Peyer's patch (tissue), 4 donors: ENCODE results near the gene RFX6. TPM values are rescaled to one million over a fixed set of nuclear protein-coding genes. Genes with fewer than 3 reads are reported as not detected.

Experiments used
- DNase-seq, 3 donors: peaks; one replicate each; pipeline ENCODE4 v3.0.0-alpha.2; 2017 to 2019
- H3K27ac ChIP-seq, 4 donors: fragments of 200-600 bp; sonication (generic); one replicate each; pipeline ENCODE4 v1.5.1; 2016 to 2019
- H3K27me3 ChIP-seq, 2 donors: fragments of 200-600 bp; sonication (generic); one replicate each; pipeline ENCODE4 v1.5.1; 2019
- H3K36me3 ChIP-seq, 3 donors: fragments of 200-600 bp; sonication (generic); one replicate each; pipeline ENCODE4 v1.5.1; 2016 to 2019
- H3K4me1 ChIP-seq, 4 donors: fragments of 200-600 bp; sonication (generic); one replicate each; pipeline ENCODE4 v1.5.1; 2016 to 2019
- H3K4me3 ChIP-seq, 4 donors: fragments of 200-600 bp; sonication (generic); 1 replicate in 3 of 4; 2 replicates in 1 of 4; pipeline ENCODE4 v1.5.1; 2016 to 2019; ENCODE audit warnings: mild to moderate bottlenecking in 1 of 4
- H3K9me3 ChIP-seq, 4 donors: fragments of 200-600 bp; sonication (generic); one replicate each; pipeline ENCODE4 v1.5.1; 2016 to 2019; ENCODE audit warnings: mild to moderate bottlenecking in 1 of 4
- CTCF ChIP-seq, 6 experiments: fragments of 450-650 bp in 4 of 6; fragments of 200-600 bp in 2 of 6; sonication (generic) in 1 of 6; IDR thresholded peaks; one replicate each; pipeline ENCODE4 v1.5.1; 2017 to 2019; ENCODE audit warnings: antibody characterized with exemption in 6 of 6, mild to moderate bottlenecking in 3 of 6, moderate library complexity in 1 of 6
- POLR2A ChIP-seq, 2 donors: fragments of 450-650 bp; IDR thresholded peaks; one replicate each; pipeline ENCODE4 v1.5.1; 2017; ENCODE audit warnings: antibody characterized with exemption in 2 of 2, mild to moderate bottlenecking in 2 of 2, moderate library complexity in 2 of 2
- total RNA-seq, 4 donors: library from RNA; depleted of rRNA; stranded (reverse); fragments of >200 nt; gene quantifications; one replicate each; pipeline ENCODE4 v1.1.0, GENCODE V29; 2016

The RFX6 gene
- total RNA-seq, 4 donors from 2014 or later: 0.83 to 4.4 (median 1.9) TPM

GRCh38 chr6:116922853-116923548 lies 46.0 kb downstream of the RFX6 start:
- Histone ChIP-seq H3K27me3 (no peaks in the 10 kb centered on the region), H3K27ac (no peak overlapping the region), H3K4me3 (no peak overlapping the region), H3K4me1 (no peaks in the 10 kb centered on the region), H3K36me3 (no peaks in the 10 kb centered on the region), H3K9me3 (no peaks in the 10 kb centered on the region)
- TF ChIP-seq POLR2A (IDR thresholded peaks at IDR 0.05) (no peak), CTCF (IDR thresholded peaks at IDR 0.05) (no peak)
- no peak for DNase-seq

- H3K27ac ChIP-seq: no peak overlapping the region
- H3K4me1 ChIP-seq: no peaks in the 10 kb centered on the region
- H3K9me3 ChIP-seq: no peaks in the 10 kb centered on the region
- no peak for TF ChIP-seq POLR2A (IDR thresholded peaks at IDR 0.05)
- no peak for DNase-seq
- no peak overlapping the region for H3K4me3 ChIP-seq
- H3K27me3 ChIP-seq: no peaks in the 10 kb centered on the region
- no peaks in the 10 kb centered on the region for H3K36me3 ChIP-seq
Observed at GRCh38 chr6:116924245-116924644, 47.2 kb downstream of the RFX6 start.

- no peak for TF ChIP-seq POLR2A (IDR thresholded peaks at IDR 0.05)
- TF ChIP-seq CTCF (IDR thresholded peaks at IDR 0.05): no peak
- no peak overlapping the region for H3K27ac ChIP-seq
- DNase-seq: no peak
- H3K36me3 ChIP-seq: no peaks in the 10 kb centered on the region
- H3K27me3 ChIP-seq: no peaks in the 10 kb centered on the region
- no peaks in the 10 kb centered on the region for H3K4me1 ChIP-seq
- no peak overlapping the region for H3K4me3 ChIP-seq
- no peaks in the 10 kb centered on the region for H3K9me3 ChIP-seq
Observed at GRCh38 chr6:116925088-116925794, 48.2 kb downstream of the RFX6 start.

GRCh38 chr6:116928677-116929076 lies 51.6 kb downstream of the RFX6 start:
- Histone ChIP-seq H3K36me3 (no peaks in the 10 kb centered on the region), H3K9me3 (no peaks in the 10 kb centered on the region), H3K27ac (no peak overlapping the region), H3K4me1 (no peaks in the 10 kb centered on the region), H3K27me3 (no peaks in the 10 kb centered on the region), H3K4me3 (no peak overlapping the region)
- no peak for DNase-seq
- TF ChIP-seq POLR2A (IDR thresholded peaks at IDR 0.05) (no peak), CTCF (IDR thresholded peaks at IDR 0.05) (no peak)

GRCh38 chr6:116929825-116930224 lies 52.8 kb downstream of the RFX6 start:
- no peak for DNase-seq
- no peaks in the 10 kb centered on the region for H3K36me3 ChIP-seq
- no peak for TF ChIP-seq CTCF (IDR thresholded peaks at IDR 0.05)
- no peak for TF ChIP-seq POLR2A (IDR thresholded peaks at IDR 0.05)
- H3K9me3 ChIP-seq: no peaks in the 10 kb centered on the region
- no peaks in the 10 kb centered on the region for H3K4me1 ChIP-seq
- H3K4me3 ChIP-seq: no peak overlapping the region
- H3K27me3 ChIP-seq: no peaks in the 10 kb centered on the region
- H3K27ac ChIP-seq: no peak overlapping the region

GRCh38 chr6:116931456-116931855 lies 54.4 kb downstream of the RFX6 start:
- H3K4me1 ChIP-seq: no peaks in the 10 kb centered on the region

More at GRCh38 chr6:116931456-116931855, 54.4 kb downstream of the RFX6 start:
- Histone ChIP-seq H3K9me3 (no peaks in the 10 kb centered on the region), H3K27me3 (no peaks in the 10 kb centered on the region), H3K27ac (no peak overlapping the region), H3K36me3 (no peaks in the 10 kb centered on the region), H3K4me3 (no peak overlapping the region)
- TF ChIP-seq CTCF (IDR thresholded peaks at IDR 0.05): no peak
- no peak for TF ChIP-seq POLR2A (IDR thresholded peaks at IDR 0.05)
- no peak for DNase-seq
